Naive thymus-derived CD4-positive, alpha-beta T cell (primary cell): ENCODE measurements around the gene RAB31. TPM values are rescaled to one million over a fixed set of nuclear protein-coding genes. Genes with fewer than 3 reads are reported as not detected.

Experiments
- ATAC-seq: fragments of 150-1000 bp; cut with Tn5 transposase; 2 replicates; pipeline ENCODE4 v1.10.0; 2021; ENCODE audit warnings: mild to moderate bottlenecking, moderate library complexity
- CTCF ChIA-PET: fragments of 350-600 bp; sonication (Branson Sonifier 250); formaldehyde crosslinking; loops from one replicate; lab custom pipeline; 2021; ENCODE audit warnings: antibody characterized with exemption; lab: Charles Lee
- POLR2A ChIA-PET: fragments of 350-600 bp; sonication (Branson Sonifier 250); formaldehyde crosslinking; loops from one replicate; lab custom pipeline; 2021; ENCODE audit warnings: antibody characterized with exemption, inconsistent platforms; lab: Charles Lee
- DNase-seq, 9 donors: peaks; one replicate each; pipeline versions ENCODE4 v3.0.0 to v3.0.0-alpha.2; 2020 to 2022; ENCODE audit warnings: mixed read lengths in 1 of 9
- H3K27ac ChIP-seq: one replicate; pipeline ENCODE4 v1.7.0; 2013; ENCODE audit warnings: mild to moderate bottlenecking, low read depth, low read length, moderate library complexity
- H3K27me3 ChIP-seq, 2 donors: one replicate each; pipeline ENCODE4 v1.7.0; 2013; ENCODE audit warnings: low read length in 2 of 2, mild to moderate bottlenecking in 2 of 2, moderate library complexity in 2 of 2; ENCODE audit not compliant: control insufficient read depth in 2 of 2, insufficient read depth in 2 of 2
- H3K36me3 ChIP-seq, 3 experiments: 1 replicate in 2 of 3; 2 replicates in 1 of 3; pipeline ENCODE4 v1.7.0; 2013; ENCODE audit warnings: low read length in 3 of 3, mild to moderate bottlenecking in 3 of 3, moderate library complexity in 1 of 3; ENCODE audit not compliant: insufficient read depth in 3 of 3, control insufficient read depth in 2 of 3
- H3K4me1 ChIP-seq, 2 donors: one replicate each; pipeline ENCODE4 v1.7.0; 2013; ENCODE audit warnings: low read length in 2 of 2, mild to moderate bottlenecking in 2 of 2, moderate library complexity in 1 of 2; ENCODE audit not compliant: control insufficient read depth in 2 of 2, insufficient read depth in 2 of 2
- H3K4me3 ChIP-seq: 2 replicates; pipeline ENCODE4 v1.7.0; 2013; ENCODE audit warnings: mild to moderate bottlenecking, low read length
- H3K9me3 ChIP-seq, 3 experiments: 1 replicate in 2 of 3; 2 replicates in 1 of 3; pipeline ENCODE4 v1.7.0; 2013; ENCODE audit warnings: low read length in 3 of 3; ENCODE audit not compliant: control insufficient read depth in 2 of 3
- H3K27ac Mint-ChIP-seq, 9 donors: one replicate each; pipeline ENCODE4 v1.8.0; 2020 to 2022; ENCODE audit warnings: mixed read lengths in 9 of 9, mild to moderate bottlenecking in 8 of 9, moderate library complexity in 5 of 9, inconsistent platforms in 2 of 9
- H3K27me3 Mint-ChIP-seq, 5 donors: one replicate each; pipeline ENCODE4 v1.8.0; 2021 to 2022; ENCODE audit warnings: mixed read lengths in 5 of 5, mild to moderate bottlenecking in 1 of 5
- H3K36me3 Mint-ChIP-seq, 5 donors: one replicate each; pipeline ENCODE4 v1.8.0; 2020 to 2022; ENCODE audit warnings: mixed read lengths in 5 of 5, mild to moderate bottlenecking in 3 of 5, inconsistent platforms in 1 of 5
- H3K4me1 Mint-ChIP-seq, 7 donors: one replicate each; pipeline ENCODE4 v1.8.0; 2020 to 2022; ENCODE audit warnings: mixed read lengths in 7 of 7, mild to moderate bottlenecking in 3 of 7, inconsistent platforms in 1 of 7
- H3K4me3 Mint-ChIP-seq, 10 donors: one replicate each; pipeline ENCODE4 v1.8.0; 2020 to 2022; ENCODE audit warnings: mild to moderate bottlenecking in 10 of 10, mixed read lengths in 10 of 10, moderate library complexity in 6 of 10, inconsistent platforms in 2 of 10
- H3K9me3 Mint-ChIP-seq, 11 donors: one replicate each; pipeline ENCODE4 v1.8.0; 2020 to 2022; ENCODE audit warnings: mixed read lengths in 11 of 11, mild to moderate bottlenecking in 4 of 11, inconsistent platforms in 1 of 11, moderate library complexity in 1 of 11
- intact Hi-C, 2 donors: fragments of 100-400 bp; cut with micrococcal nuclease; formaldehyde crosslinking; loops; one replicate each; pipeline ENCODE4 v1.15.1; 2023
- polyA plus RNA-seq, 2 donors: library from polyadenylated mRNA; unstranded; fragments of 300-500 nt; fragmentation: Illumina TruSeq; gene quantifications; one replicate each; pipeline ENCODE4 v1.2.3, GENCODE V29; 2021
- total RNA-seq, 6 experiments: library from RNA in 5 of 6; stranded (reverse) in 5 of 6; gene quantifications; 1 replicate in 5 of 6; 2 replicates in 1 of 6; pipeline ENCODE4 v1.2.3 and lab custom pipeline; 2021 to 2026

RAB31 gene
- total and polyA plus RNA-seq, 7 experiments from 2014 or later: 0.41 to 48.6 (median 2.3) TPM

DNA sequence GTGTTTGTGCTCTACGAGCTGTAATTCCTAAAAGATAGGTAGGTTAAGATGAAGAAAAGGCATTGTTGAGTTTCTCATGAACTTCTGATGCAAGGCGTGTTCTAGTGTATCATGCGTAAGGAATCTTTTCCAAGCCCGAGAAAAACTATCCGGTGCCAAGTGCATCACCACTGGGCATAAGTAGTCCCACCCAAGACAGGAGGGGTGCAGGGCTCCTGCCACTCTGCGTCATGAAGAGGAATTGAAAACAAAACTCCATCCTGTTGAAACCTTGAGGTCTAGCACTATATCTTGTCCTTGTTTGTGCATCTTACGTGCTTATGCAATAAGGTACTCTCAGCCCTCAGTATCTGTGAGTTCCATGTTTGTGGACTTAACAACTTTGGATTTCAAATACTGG is 45.7 kb downstream of the RAB31 start:
- ATAC-seq: peak; percentile 52
- Histone ChIP-seq H3K27ac (no peak overlapping the region), H3K4me3 (no peak overlapping the region), H3K4me1 (no peaks in the 10 kb centered on the region), H3K9me3 (no peaks in the 10 kb centered on the region), H3K36me3 (no peaks in the 10 kb centered on the region), H3K27me3 (no peaks in the 10 kb centered on the region)
- intact Hi-C loops: no loop called here
- Mint-ChIP-seq H3K27me3 (peaks cover 4 to 18% (median 16%) of the 10 kb centered on the region in 5 donors), H3K9me3 (no peaks in the 10 kb centered on the region), H3K27ac (no peak overlapping the region), H3K36me3 (no peaks in the 10 kb centered on the region), H3K4me1 (peaks cover 0 to 15% (median 0%) of the 10 kb centered on the region in 7 donors), H3K4me3 (no peak overlapping the region)
- ChIA-PET CTCF (no interaction called here), POLR2A (no interaction called here)
- DNase-seq: no peak

DNA sequence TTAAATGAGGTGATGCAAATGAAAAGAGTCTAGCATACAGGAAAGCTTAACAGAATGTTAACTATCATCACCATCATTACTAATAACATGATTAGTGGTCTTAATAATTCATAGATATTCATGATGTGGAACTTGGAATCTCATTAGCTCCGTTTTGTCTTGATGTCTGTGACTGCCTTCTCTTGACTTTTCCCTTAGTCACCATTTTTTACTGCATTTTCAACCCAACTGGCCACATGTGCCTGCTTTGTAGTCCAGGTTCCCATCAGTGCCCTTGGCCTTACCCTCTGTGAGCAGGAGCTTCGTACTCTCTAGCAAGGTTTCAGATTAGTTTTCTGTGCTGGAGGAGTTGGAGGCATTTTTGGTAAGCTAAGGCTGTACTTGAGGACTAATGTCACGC is 47.0 kb downstream of the RAB31 start:
- Mint-ChIP-seq H3K27me3 (peaks cover 5 to 23% (median 18%) of the 10 kb centered on the region in 5 donors), H3K4me1 (peaks cover 0 to 12% (median 0%) of the 10 kb centered on the region in 7 donors), H3K36me3 (no peaks in the 10 kb centered on the region), H3K9me3 (no peaks in the 10 kb centered on the region), H3K27ac (no peak overlapping the region), H3K4me3 (no peak overlapping the region)
- Histone ChIP-seq H3K4me3 (no peak overlapping the region), H3K4me1 (no peaks in the 10 kb centered on the region), H3K36me3 (no peaks in the 10 kb centered on the region), H3K9me3 (no peaks in the 10 kb centered on the region), H3K27ac (no peak overlapping the region), H3K27me3 (no peaks in the 10 kb centered on the region)
- no peak for DNase-seq
- no peak for ATAC-seq
- ChIA-PET POLR2A (no interaction called here), CTCF (no interaction called here)
- intact Hi-C loops: no loop called here

DNA sequence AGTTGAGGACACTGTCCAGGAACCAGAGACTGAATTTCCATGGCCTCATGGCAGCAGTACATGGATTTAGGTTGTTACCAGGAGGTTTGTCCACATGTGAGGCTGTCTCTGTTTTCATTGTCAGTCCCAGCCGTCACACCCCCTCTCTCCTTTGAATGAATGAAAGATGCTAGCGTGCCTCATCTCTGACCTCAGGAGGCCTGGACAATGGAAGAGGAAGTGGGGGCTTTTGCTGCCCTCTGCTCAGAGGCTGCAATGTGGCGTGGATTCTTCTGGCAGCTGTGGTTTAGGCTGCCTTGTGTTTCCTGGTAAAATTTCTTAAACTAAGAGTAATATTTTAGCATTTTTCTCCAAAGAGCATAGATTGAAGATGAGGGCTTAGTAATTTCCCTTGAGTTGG is 47.5 kb downstream of the RAB31 start:
- peaks cover 0 to 10% (median 0%) of the 10 kb centered on the region in 7 donors for H3K4me1 Mint-ChIP-seq
- intact Hi-C loops: no loop called here
- H3K9me3 ChIP-seq: no peaks in the 10 kb centered on the region
- H3K27me3 Mint-ChIP-seq: peaks cover 7 to 26% (median 20%) of the 10 kb centered on the region in 5 donors
- no peak overlapping the region for H3K4me3 ChIP-seq
- H3K27me3 ChIP-seq: no peaks in the 10 kb centered on the region
- DNase-seq: no peak
- POLR2A ChIA-PET: no interaction called here
- H3K36me3 ChIP-seq: no peaks in the 10 kb centered on the region
- CTCF ChIA-PET: no interaction called here
- H3K27ac ChIP-seq: no peak overlapping the region
- H3K27ac Mint-ChIP-seq: no peak overlapping the region
- H3K9me3 Mint-ChIP-seq: no peaks in the 10 kb centered on the region
- peak; percentile 61 for ATAC-seq
- H3K4me3 Mint-ChIP-seq: no peak overlapping the region
- no peaks in the 10 kb centered on the region for H3K36me3 Mint-ChIP-seq
- H3K4me1 ChIP-seq: no peaks in the 10 kb centered on the region

DNA sequence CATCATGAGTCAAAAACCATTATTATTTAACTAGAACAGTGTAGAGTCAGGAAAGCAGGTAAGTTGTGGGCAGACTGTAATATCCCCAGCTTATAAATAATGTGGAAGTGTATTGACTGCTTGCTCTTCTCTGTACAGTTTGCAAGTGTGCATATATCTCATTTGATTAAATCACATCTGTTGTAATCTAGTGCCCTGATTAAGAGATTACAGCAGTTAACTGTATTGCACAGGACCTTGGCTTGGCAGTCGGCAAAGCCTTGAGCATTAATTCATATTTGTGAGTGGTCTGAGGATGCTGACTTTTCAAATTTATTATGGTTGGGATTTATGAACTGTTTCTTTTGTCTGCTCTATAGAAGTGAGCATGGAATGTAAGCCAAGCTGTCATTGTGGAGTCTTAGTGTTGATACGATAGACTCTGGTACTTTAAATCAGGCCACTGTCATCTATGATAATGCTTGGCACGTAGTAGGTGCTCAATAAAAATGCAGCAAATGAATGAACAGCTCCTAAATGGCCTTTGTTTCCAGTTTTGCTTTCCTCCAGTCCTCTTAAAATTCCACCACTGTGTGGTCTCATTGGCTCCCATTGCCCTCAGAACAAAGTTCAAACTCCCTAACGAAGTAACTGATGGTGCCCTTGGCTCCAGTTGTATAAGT is 48.3 kb downstream of the RAB31 start:
- DNase-seq (no peak), ATAC-seq (peak; percentile 26)
- ChIA-PET POLR2A (no interaction called here), CTCF (no interaction called here)
- H3K4me3 ChIP-seq: no peak overlapping the region
- no peak overlapping the region for H3K27ac ChIP-seq
- Mint-ChIP-seq H3K9me3 (no peaks in the 10 kb centered on the region), H3K27me3 (peaks cover 12 to 32% (median 20%) of the 10 kb centered on the region in 5 donors), H3K4me3 (no peak overlapping the region), H3K4me1 (peaks cover 0 to 10% (median 0%) of the 10 kb centered on the region in 7 donors), H3K36me3 (no peaks in the 10 kb centered on the region), H3K27ac (no peak overlapping the region)
- no peaks in the 10 kb centered on the region for H3K9me3 ChIP-seq
- no peaks in the 10 kb centered on the region for H3K36me3 ChIP-seq
- H3K27me3 ChIP-seq: no peaks in the 10 kb centered on the region
- intact Hi-C loops: no loop called here
- no peaks in the 10 kb centered on the region for H3K4me1 ChIP-seq

DNA sequence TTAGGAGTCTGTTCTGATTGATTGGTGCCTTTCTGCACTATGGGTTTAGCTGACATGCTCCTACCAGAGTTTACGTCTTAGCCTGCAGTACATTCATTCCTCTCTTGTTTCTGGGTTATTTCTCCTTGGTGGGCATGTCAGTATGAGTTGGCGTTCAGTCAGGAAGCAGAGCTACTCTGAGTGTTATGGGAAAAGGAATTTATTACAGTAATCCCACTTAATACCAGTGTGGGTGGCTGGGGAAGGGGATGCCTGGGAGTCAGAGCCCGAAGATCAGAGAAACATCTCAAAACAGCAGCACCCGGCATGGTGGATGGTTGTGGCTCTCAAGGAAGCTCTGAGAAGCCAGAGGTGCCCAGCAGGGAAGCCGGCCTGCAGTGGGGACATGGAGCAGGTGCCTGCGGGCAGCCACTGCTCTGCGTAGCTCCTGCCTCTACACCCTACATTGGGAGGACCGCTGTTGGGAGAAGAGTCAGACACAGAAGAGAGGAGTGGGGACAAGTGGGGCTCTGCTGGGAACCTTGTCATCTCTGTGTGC is 48.9 kb downstream of the RAB31 start:
- ATAC-seq (no peak), DNase-seq (no peak)
- H3K4me3 ChIP-seq: no peak overlapping the region
- no peaks in the 10 kb centered on the region for H3K9me3 ChIP-seq
- H3K4me1 Mint-ChIP-seq: peaks cover 0 to 10% (median 0%) of the 10 kb centered on the region in 7 donors
- H3K36me3 Mint-ChIP-seq: no peaks in the 10 kb centered on the region
- H3K27ac Mint-ChIP-seq: no peak overlapping the region
- no peak overlapping the region for H3K27ac ChIP-seq
- ChIA-PET POLR2A (no interaction called here), CTCF (no interaction called here)
- intact Hi-C loops: no loop called here
- H3K4me3 Mint-ChIP-seq: no peak overlapping the region
- peaks cover 12 to 32% (median 20%) of the 10 kb centered on the region in 5 donors for H3K27me3 Mint-ChIP-seq
- no peaks in the 10 kb centered on the region for H3K36me3 ChIP-seq
- no peaks in the 10 kb centered on the region for H3K27me3 ChIP-seq
- no peaks in the 10 kb centered on the region for H3K4me1 ChIP-seq
- H3K9me3 Mint-ChIP-seq: no peaks in the 10 kb centered on the region

DNA sequence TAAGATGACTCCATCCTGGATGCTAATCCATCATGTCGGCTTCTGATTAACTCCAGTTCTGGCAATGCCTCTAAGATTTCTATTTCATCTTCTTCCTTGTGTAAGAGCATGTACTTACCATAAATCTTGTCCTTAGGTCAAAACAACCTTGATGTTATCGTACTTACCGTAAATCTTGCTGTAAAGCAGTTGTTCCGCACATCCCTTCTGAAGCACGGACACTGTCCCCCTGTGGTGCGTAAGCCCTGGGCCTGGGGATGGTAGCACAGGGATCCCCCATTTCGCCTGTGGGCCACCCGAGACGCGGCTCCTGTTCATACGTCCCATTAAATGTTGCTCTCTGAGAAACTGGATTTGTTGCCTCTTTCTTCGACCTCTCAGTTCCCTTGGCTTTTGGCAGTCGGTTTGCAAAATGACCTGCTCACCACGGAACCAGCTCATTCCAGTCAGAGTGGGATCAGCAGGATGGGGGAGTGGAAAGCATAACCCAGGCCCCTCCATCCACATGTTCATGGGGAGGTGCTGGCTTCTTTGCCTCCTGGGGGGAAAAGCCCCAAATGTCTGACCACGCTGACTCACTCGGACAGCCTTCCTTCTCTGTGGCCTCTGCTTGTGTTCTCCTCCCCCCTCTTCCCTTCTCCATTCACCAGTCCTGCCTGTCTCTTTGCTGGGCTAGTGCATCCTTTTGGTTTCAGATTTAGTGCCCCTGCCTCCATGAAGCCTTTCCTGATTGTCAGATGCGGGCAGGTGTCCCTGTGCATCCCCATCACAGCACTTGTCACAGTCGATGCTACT is 49.9 kb downstream of the RAB31 start:
- CTCF ChIA-PET: no interaction called here

More for the DNA sequence above, 49.9 kb downstream of the RAB31 start:
- DNase-seq (no peak), ATAC-seq (peak; percentile 38)
- H3K4me3 ChIP-seq: no peak overlapping the region
- peaks cover 0 to 1% (median 0%) of the 10 kb centered on the region in 11 donors for H3K9me3 Mint-ChIP-seq
- no peaks in the 10 kb centered on the region for H3K9me3 ChIP-seq
- no peaks in the 10 kb centered on the region for H3K36me3 ChIP-seq
- H3K27ac ChIP-seq: no peak overlapping the region
- peak overlapping the region in 1 of 9 donors; percentile 5 for H3K27ac Mint-ChIP-seq
- H3K27me3 ChIP-seq: no peaks in the 10 kb centered on the region
- H3K4me1 Mint-ChIP-seq: peaks cover 0 to 10% (median 0%) of the 10 kb centered on the region in 7 donors
- POLR2A ChIA-PET: no interaction called here
- no peak overlapping the region for H3K4me3 Mint-ChIP-seq
- H3K4me1 ChIP-seq: no peaks in the 10 kb centered on the region
- no peaks in the 10 kb centered on the region for H3K36me3 Mint-ChIP-seq
- intact Hi-C loops: no loop called here
- H3K27me3 Mint-ChIP-seq: peaks cover 12 to 33% (median 20%) of the 10 kb centered on the region in 5 donors
